DOHH2 (cell line): ENCODE measurements around the gene OPRL1.
A peak's percentile ranks its signal among the peaks of the same experiment; 100 is the strongest.

Experiments
- H3F3A ChIP-seq: fragments of 200-600 bp; sonication (generic), shearing (Covaris generic); 2 replicates; pipeline ENCODE4 v1.6.0; 2016; ENCODE audit warnings: antibody characterized with exemption, mild to moderate bottlenecking; ENCODE audit not compliant: control insufficient read depth, insufficient read depth
- H3K27ac ChIP-seq: fragments of 200-600 bp; sonication (generic); 2 replicates; pipeline ENCODE4 v1.5.1; 2014; ENCODE audit warnings: low read depth, mild to moderate bottlenecking, low read length, moderate library complexity
- H3K27me3 ChIP-seq: fragments of 200-600 bp; sonication (generic); 2 replicates; pipeline ENCODE4 v1.6.1; 2014; ENCODE audit warnings: mild to moderate bottlenecking, low read length, mixed read lengths; ENCODE audit not compliant: control insufficient read depth
- H3K36me3 ChIP-seq: fragments of 200-600 bp; sonication (generic); 2 replicates; pipeline ENCODE4 v1.6.1; 2014; ENCODE audit warnings: mild to moderate bottlenecking, low read length, moderate library complexity, mixed read lengths; ENCODE audit not compliant: control insufficient read depth
- H3K4me1 ChIP-seq: fragments of 200-600 bp; sonication (generic); 2 replicates; pipeline ENCODE4 v1.6.1; 2014; ENCODE audit warnings: mild to moderate bottlenecking, low read length, mixed read lengths; ENCODE audit not compliant: control insufficient read depth
- H3K4me2 ChIP-seq: fragments of 200-600 bp; sonication (generic); 2 replicates; pipeline ENCODE4 v1.6.0; 2014; ENCODE audit warnings: mild to moderate bottlenecking, low read length, moderate library complexity
- H3K4me3 ChIP-seq: fragments of 200-600 bp; sonication (generic); 2 replicates; pipeline ENCODE4 v1.5.1; 2014; ENCODE audit warnings: mild to moderate bottlenecking, low read length, mixed read lengths
- H3K79me2 ChIP-seq: fragments of 200-600 bp; sonication (generic); 2 replicates; pipeline ENCODE4 v1.6.1; 2014; ENCODE audit warnings: mild to moderate bottlenecking, low read length, mixed read lengths; ENCODE audit not compliant: control insufficient read depth
- H3K9me2 ChIP-seq: fragments of 200-600 bp; sonication (generic); replicated peaks from 2 replicates; pipeline ENCODE4 v1.6.1; 2014; ENCODE audit warnings: mild to moderate bottlenecking, low read length, mixed read lengths; ENCODE audit not compliant: control insufficient read depth
- H3K9me3 ChIP-seq: fragments of 200-600 bp; sonication (generic); 2 replicates; pipeline ENCODE4 v1.6.1; 2014; ENCODE audit warnings: antibody characterized with exemption, low read length, mixed read lengths; ENCODE audit not compliant: control insufficient read depth, insufficient read depth
- H4K20me1 ChIP-seq: fragments of 200-600 bp; sonication (generic); 2 replicates; pipeline ENCODE4 v1.6.0; 2014; ENCODE audit warnings: low read depth, mild to moderate bottlenecking, antibody characterized with exemption, low read length, moderate library complexity; ENCODE audit not compliant: control insufficient read depth, insufficient read depth
- EZH2phosphoT487 ChIP-seq: fragments of 200-600 bp; sonication (generic); IDR thresholded peaks from 2 replicates; pipeline ENCODE4 v1.6.1; 2017; ENCODE audit warnings: borderline replicate concordance, mild to moderate bottlenecking, antibody characterized with exemption, low read length, moderate library complexity, mixed read lengths
- TF ChIP-seq, protein P1 (sequence below): fragments of 200-600 bp; sonication (generic); IDR thresholded peaks from one replicate; pipeline ENCODE4 v1.5.1; 2014; ENCODE audit warnings: antibody characterized with exemption, mild to moderate bottlenecking, low read depth, low read length; ENCODE audit not compliant: poor library complexity, severe bottlenecking

Gene OPRL1

DNA sequence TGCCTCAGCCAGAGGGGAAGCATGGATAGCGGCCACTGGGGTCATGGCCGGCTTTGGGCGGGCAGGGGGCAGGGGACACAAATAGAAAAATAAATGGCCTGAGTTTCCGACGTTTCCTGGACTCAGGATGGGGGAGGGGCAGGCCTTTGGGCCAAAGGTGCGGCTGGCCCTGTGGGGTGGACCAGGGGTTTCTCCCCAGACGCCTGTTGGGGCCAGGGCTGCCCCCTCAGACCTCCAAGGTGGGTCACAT, 23.3 kb upstream of the OPRL1 start:
- Histone ChIP-seq H3K4me2 (no peak overlapping the region), H3K27ac (no peak overlapping the region)
- TF ChIP-seq, protein P1, sequence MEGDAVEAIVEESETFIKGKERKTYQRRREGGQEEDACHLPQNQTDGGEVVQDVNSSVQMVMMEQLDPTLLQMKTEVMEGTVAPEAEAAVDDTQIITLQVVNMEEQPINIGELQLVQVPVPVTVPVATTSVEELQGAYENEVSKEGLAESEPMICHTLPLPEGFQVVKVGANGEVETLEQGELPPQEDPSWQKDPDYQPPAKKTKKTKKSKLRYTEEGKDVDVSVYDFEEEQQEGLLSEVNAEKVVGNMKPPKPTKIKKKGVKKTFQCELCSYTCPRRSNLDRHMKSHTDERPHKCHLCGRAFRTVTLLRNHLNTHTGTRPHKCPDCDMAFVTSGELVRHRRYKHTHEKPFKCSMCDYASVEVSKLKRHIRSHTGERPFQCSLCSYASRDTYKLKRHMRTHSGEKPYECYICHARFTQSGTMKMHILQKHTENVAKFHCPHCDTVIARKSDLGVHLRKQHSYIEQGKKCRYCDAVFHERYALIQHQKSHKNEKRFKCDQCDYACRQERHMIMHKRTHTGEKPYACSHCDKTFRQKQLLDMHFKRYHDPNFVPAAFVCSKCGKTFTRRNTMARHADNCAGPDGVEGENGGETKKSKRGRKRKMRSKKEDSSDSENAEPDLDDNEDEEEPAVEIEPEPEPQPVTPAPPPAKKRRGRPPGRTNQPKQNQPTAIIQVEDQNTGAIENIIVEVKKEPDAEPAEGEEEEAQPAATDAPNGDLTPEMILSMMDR, result no peak

DNA sequence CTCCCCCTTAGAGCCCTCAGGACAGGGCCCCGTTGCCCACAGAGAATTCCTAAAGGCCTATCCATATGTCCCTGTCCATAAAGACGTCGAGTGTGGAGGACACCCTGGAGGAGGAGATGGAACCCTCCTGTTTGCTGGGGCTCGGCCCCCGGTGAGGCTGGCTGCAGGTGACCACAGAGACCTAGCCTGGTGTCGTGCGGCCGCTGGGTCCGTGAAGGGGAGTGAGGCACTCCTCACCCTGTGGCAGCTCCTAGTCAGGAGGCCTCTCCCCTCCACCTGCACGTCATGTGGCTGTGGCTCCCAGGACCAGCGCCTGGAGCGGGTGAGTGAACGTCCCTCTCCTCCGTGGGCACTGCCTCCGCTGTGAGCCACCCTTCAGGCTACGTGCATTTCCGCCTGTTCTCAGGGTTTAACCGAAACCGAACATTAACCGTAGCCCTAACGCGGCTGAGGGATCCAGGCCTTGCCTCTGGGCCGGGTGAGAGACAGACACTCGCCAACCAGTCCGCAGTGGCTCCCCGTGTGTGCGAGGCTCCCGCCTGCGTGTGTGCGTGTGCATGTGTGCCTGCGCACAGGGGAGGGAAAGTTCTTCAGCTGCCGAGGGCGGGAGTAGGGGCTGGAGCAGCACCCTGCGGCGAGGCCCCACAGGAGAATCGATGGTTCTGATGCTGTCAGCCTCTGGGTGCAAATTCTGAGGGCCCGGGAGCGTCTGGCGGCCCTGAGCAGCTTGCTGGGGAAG, 22.8 kb upstream of the OPRL1 start:
- Histone ChIP-seq H3K36me3 (no peaks in the 10 kb centered on the region), H3K27ac (no peak overlapping the region), H3K9me3 (no peaks in the 10 kb centered on the region), H3K4me3 (no peak overlapping the region), H3K9me2 (no peaks in the 10 kb centered on the region), H3K4me1 (peaks cover 17% of the 10 kb centered on the region), H3F3A (no peaks in the 10 kb centered on the region), H3K4me2 (peak overlapping the region; percentile 66; the same call in 1 of the 2 replicates), H3K27me3 (peaks cover 31% of the 10 kb centered on the region), H4K20me1 (no peaks in the 10 kb centered on the region), H3K79me2 (no peaks in the 10 kb centered on the region)
- TF ChIP-seq EZH2phosphoT487, result no peak
- TF ChIP-seq, protein P1, result no peak

More for the DNA sequence above, 23.3 kb upstream of the OPRL1 start:
- no peaks in the 10 kb centered on the region for H3K9me3 ChIP-seq
- no peaks in the 10 kb centered on the region for H3K36me3 ChIP-seq
- no peak overlapping the region for H3K4me3 ChIP-seq
- no peaks in the 10 kb centered on the region for H4K20me1 ChIP-seq
- no peaks in the 10 kb centered on the region for H3K79me2 ChIP-seq
- no peaks in the 10 kb centered on the region for H3F3A ChIP-seq
- H3K9me2 ChIP-seq, result no peaks in the 10 kb centered on the region
- peaks cover 17% of the 10 kb centered on the region for H3K4me1 ChIP-seq
- H3K27me3 ChIP-seq, result peaks cover 36% of the 10 kb centered on the region

DNA sequence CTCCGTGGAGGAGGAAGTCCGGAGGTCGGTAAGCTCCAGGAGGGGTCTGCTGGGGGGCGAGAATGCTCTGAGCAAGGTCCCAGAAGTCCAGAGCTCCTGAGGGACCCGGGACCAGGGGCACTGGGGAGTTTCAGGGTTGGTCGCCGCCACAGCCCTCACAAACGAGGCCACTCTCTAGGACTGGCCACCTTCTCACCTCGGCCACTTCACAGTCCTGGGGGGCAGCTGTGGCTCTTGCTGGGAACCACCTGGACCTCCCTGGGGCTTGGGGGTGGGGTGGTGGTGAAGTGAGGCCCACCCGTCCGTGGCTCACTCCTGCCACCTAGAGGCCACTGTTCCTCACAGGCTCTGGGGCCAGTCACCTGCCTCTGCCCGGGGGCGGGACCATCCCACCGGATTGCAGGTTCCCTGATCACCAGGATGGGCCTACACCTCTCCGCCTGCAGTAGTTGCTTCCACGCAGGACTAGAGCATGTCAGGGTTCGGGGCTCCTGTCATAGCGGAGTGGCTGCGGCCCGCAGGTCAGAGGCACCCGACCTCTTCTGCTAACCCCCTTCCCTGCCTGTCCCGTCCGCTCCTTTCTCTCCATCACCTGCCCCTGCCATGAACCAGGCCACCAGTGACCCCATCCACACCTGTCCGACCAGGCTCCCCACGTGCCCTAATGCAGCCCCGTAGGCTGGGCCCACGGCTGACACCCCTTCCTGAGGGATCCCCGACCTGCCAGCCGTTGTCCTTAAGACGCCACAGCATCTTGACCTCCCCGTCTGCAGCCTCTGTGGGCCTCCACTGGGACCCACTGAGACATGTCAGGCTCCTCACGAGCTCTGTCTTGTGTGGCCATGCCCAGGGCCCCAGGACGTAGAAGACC, 22.0 kb upstream of the OPRL1 start:
- Histone ChIP-seq H3K27me3 (peaks cover 24% of the 10 kb centered on the region), H4K20me1 (no peaks in the 10 kb centered on the region), H3K36me3 (no peaks in the 10 kb centered on the region), H3K4me3 (peak overlapping the region; percentile 54), H3K4me1 (peaks cover 24% of the 10 kb centered on the region), H3K9me2 (no peaks in the 10 kb centered on the region), H3F3A (no peaks in the 10 kb centered on the region), H3K4me2 (peak overlapping the region; percentile 66), H3K79me2 (no peaks in the 10 kb centered on the region), H3K27ac (no peak overlapping the region), H3K9me3 (no peaks in the 10 kb centered on the region)
- TF ChIP-seq, protein P1, result peak; percentile 87
- no peak for TF ChIP-seq EZH2phosphoT487
